ENCODE data around the gene NOB1. TPM values are rescaled to one million over a fixed set of nuclear protein-coding genes. Genes with fewer than 3 reads are reported as not detected.

NOB1 gene
- total and polyA plus RNA-seq, 9 of the 15 experiments (the other 6 are each of a cell fraction or from before 2014, with no cell fraction given) = 42.4 to 148 (median 116) TPM

DNA sequence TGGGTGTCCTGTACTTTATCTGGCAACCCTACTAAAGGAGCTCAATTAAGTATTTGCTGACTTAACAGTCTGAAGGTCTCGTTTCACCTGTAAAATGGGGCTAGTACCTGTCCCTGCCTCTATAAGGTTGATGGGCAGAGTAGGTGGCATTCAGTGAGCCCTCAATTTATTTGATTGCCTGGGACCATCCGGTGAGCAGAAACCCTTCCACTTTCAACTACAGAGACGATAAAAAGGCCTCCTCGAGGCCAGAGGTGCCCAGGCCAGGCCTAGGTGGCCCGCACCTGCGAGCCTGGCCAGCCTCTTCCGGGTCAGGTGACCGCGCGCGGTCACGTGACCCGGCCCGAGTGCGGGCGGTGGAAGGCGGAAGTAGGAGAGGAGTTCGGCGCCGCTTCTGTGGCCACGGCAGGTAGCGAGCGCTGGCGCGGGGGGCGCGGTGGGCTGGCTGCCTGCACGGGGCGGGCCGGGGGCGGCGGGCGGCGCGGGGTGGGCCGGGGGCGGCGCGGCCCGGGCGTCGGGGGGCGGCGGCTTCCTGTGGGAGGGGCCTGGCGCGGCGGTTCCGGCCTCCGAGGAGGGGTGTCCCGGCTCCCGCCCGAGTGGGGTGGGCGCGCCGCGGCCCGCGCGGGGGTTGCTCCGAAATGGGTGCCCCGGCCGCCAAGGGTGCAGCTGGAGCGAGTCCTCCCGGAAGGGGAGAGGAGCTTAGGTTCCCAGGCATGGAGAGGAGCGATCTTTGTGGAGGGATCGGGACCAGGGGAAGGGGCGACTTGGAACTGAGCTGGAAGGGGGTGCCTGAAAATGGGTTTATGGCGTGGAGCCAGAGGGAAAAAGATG is 7.5 kb upstream of the NOB1 start, which contains the start of gene WWP2 (continued):
- TF ChIP-seq, protein P1, sequence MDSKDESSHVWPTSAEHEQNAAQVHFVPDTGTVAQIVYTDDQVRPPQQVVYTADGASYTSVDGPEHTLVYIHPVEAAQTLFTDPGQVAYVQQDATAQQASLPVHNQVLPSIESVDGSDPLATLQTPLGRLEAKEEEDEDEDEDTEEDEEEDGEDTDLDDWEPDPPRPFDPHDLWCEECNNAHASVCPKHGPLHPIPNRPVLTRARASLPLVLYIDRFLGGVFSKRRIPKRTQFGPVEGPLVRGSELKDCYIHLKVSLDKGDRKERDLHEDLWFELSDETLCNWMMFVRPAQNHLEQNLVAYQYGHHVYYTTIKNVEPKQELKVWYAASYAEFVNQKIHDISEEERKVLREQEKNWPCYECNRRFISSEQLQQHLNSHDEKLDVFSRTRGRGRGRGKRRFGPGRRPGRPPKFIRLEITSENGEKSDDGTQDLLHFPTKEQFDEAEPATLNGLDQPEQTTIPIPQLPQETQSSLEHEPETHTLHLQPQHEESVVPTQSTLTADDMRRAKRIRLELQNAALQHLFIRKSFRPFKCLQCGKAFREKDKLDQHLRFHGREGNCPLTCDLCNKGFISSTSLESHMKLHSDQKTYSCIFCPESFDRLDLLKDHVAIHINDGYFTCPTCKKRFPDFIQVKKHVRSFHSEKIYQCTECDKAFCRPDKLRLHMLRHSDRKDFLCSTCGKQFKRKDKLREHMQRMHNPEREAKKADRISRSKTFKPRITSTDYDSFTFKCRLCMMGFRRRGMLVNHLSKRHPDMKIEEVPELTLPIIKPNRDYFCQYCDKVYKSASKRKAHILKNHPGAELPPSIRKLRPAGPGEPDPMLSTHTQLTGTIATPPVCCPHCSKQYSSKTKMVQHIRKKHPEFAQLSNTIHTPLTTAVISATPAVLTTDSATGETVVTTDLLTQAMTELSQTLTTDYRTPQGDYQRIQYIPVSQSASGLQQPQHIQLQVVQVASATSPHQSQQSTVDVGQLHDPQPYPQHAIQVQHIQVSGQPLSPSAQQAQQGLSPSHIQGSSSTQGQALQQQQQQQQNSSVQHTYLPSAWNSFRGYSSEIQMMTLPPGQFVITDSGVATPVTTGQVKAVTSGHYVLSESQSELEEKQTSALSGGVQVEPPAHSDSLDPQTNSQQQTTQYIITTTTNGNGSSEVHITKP (IDR thresholded peaks at IDR 0.05; ENCODE audit: partially characterized antibody) = peak; percentile 16
- no peak for TF ChIP-seq ZNF830 (CRISPR knock-in tag; IDR thresholded peaks at IDR 0.05)
- TF ChIP-seq, protein P2, sequence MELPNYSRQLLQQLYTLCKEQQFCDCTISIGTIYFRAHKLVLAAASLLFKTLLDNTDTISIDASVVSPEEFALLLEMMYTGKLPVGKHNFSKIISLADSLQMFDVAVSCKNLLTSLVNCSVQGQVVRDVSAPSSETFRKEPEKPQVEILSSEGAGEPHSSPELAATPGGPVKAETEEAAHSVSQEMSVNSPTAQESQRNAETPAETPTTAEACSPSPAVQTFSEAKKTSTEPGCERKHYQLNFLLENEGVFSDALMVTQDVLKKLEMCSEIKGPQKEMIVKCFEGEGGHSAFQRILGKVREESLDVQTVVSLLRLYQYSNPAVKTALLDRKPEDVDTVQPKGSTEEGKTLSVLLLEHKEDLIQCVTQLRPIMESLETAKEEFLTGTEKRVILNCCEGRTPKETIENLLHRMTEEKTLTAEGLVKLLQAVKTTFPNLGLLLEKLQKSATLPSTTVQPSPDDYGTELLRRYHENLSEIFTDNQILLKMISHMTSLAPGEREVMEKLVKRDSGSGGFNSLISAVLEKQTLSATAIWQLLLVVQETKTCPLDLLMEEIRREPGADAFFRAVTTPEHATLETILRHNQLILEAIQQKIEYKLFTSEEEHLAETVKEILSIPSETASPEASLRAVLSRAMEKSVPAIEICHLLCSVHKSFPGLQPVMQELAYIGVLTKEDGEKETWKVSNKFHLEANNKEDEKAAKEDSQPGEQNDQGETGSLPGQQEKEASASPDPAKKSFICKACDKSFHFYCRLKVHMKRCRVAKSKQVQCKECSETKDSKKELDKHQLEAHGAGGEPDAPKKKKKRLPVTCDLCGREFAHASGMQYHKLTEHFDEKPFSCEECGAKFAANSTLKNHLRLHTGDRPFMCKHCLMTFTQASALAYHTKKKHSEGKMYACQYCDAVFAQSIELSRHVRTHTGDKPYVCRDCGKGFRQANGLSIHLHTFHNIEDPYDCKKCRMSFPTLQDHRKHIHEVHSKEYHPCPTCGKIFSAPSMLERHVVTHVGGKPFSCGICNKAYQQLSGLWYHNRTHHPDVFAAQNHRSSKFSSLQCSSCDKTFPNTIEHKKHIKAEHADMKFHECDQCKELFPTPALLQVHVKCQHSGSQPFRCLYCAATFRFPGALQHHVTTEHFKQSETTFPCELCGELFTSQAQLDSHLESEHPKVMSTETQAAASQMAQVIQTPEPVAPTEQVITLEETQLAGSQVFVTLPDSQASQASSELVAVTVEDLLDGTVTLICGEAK (IDR thresholded peaks at IDR 0.05) = no peak
- TF ChIP-seq, protein P2 (CRISPR knock-in tag; IDR thresholded peaks at IDR 0.05) = no peak
- no peak for TF ChIP-seq SIRT6 (IDR thresholded peaks at IDR 0.05; ENCODE audit: low read depth, low read length)
- TF ChIP-seq ADNP (tag; IDR thresholded peaks at IDR 0.05) = no peak
- TF ChIP-seq NEUROD1 (IDR thresholded peaks at IDR 0.05; ENCODE audit: borderline replicate concordance, low read depth, low read length, partially characterized antibody) = no peak
- TF ChIP-seq ZZZ3 (IDR thresholded peaks at IDR 0.05) = no peak
- TF ChIP-seq, protein P3, sequence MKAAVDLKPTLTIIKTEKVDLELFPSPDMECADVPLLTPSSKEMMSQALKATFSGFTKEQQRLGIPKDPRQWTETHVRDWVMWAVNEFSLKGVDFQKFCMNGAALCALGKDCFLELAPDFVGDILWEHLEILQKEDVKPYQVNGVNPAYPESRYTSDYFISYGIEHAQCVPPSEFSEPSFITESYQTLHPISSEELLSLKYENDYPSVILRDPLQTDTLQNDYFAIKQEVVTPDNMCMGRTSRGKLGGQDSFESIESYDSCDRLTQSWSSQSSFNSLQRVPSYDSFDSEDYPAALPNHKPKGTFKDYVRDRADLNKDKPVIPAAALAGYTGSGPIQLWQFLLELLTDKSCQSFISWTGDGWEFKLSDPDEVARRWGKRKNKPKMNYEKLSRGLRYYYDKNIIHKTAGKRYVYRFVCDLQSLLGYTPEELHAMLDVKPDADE (conservative IDR thresholded peaks at IDR 0.05; ENCODE audit: control insufficient read depth, low read depth, low read length) = peak; percentile 92

All from K562 (cell line).